ENCODE data around the gene FAM156A.
"Not testable (repeated sequence)": the region's sequence is repeated elsewhere in the genome, so short reads cannot be mapped to it uniquely, and the experiment has no call there.

FAM156A gene

GRCh38 chrX:52995987-52996331, 37.6 kb upstream of the FAM156A start:
- H3K27ac ChIP-seq: peak overlapping the region; percentile 81
- DNase-seq (ENCODE audit: low spot score): no peak
- CTCF ChIA-PET: no interaction called here
- TF ChIP-seq, protein P1, sequence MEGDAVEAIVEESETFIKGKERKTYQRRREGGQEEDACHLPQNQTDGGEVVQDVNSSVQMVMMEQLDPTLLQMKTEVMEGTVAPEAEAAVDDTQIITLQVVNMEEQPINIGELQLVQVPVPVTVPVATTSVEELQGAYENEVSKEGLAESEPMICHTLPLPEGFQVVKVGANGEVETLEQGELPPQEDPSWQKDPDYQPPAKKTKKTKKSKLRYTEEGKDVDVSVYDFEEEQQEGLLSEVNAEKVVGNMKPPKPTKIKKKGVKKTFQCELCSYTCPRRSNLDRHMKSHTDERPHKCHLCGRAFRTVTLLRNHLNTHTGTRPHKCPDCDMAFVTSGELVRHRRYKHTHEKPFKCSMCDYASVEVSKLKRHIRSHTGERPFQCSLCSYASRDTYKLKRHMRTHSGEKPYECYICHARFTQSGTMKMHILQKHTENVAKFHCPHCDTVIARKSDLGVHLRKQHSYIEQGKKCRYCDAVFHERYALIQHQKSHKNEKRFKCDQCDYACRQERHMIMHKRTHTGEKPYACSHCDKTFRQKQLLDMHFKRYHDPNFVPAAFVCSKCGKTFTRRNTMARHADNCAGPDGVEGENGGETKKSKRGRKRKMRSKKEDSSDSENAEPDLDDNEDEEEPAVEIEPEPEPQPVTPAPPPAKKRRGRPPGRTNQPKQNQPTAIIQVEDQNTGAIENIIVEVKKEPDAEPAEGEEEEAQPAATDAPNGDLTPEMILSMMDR (conservative IDR thresholded peaks at IDR 0.05; ENCODE audit: low read depth): peak; percentile 14; the same call in 1 of the 2 replicates
- POLR2A ChIA-PET (ENCODE audit: low non-redundant PET): no interaction called here

DNA sequence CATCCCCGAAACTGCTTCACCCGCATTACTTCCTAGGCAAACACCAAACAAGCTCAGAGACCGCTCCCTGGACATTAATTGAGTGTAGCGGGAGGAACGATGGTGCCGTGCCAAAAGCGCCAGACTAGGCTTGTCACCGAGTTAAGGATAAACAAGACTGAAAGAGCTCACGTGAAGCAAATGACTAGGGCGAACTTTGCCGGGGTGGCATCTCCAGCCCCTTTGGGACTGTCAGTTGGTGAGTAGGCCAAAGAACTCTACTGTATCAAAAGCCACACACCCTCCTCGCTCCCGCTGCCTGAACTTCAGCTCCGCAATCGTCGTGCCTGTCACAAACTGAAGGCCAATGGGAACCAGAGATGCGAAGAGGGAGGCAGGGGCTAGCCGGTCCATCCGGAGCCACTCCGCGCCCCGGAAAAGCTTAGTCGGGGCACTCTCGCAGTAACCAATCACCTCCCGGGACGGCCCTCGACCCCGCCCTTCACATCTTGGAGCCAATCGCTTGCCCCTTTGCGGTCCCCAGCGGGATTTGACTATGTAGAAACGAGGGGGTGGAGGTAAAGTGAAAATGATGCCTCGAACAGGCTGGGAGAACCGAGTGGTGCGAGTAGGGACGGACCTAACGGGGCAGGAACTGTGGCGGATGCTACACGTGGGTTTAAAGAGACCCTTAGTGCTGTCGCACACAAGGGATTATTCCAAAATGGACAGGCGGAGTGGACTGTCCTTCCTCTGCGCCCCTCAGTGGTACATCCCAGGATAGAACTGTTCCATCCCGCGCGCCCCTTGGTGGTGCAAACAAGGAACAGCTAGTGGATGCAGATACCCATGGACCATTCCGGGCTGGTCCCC, 37.0 kb upstream of the FAM156A start:
- TF ChIP-seq, protein P1 (conservative IDR thresholded peaks at IDR 0.05; ENCODE audit: low read depth): peak; percentile 63
- peak overlapping the region; percentile 81 for H3K27ac ChIP-seq
- POLR2A ChIA-PET (ENCODE audit: low non-redundant PET): no interaction called here
- DNase-seq (ENCODE audit: low spot score): peak; percentile 92
- CTCF ChIA-PET: interaction anchor here (0.7 kb wide), 2 partner anchors 1085 to 1265 kb away, joined by 3 to 5 read pairs; no protein-coding TSS in a partner anchor

GRCh38 chrX:52990848-52991247, 32.5 kb upstream of the FAM156A start:
- CTCF ChIA-PET: no interaction called here
- no peak for DNase-seq (ENCODE audit: low spot score)
- POLR2A ChIA-PET (ENCODE audit: low non-redundant PET): no interaction called here
- TF ChIP-seq, protein P1 (conservative IDR thresholded peaks at IDR 0.05; ENCODE audit: low read depth): no peak
- no peak overlapping the region for H3K27ac ChIP-seq

GRCh38 chrX:52990011-52990631, 31.8 kb upstream of the FAM156A start:
- TF ChIP-seq, protein P1 (conservative IDR thresholded peaks at IDR 0.05; ENCODE audit: low read depth): peak; percentile 16
- POLR2A ChIA-PET (ENCODE audit: low non-redundant PET); H3K27ac ChIP-seq: not testable (repeated sequence)
- CTCF ChIA-PET: interaction anchor here (0.6 kb wide), 1 partner anchor 83 kb away, joined by 4 read pairs; no protein-coding TSS in a partner anchor
- DNase-seq (ENCODE audit: low spot score): peak; percentile 6

GRCh38 chrX:52988985-52989917, 30.9 kb upstream of the FAM156A start:
- ChIA-PET POLR2A (ENCODE audit: low non-redundant PET) (no interaction called here), CTCF (interaction anchor here (0.6 kb wide), 1 partner anchor 84 kb away, joined by 4 read pairs; no protein-coding TSS in a partner anchor)
- TF ChIP-seq, protein P1 (conservative IDR thresholded peaks at IDR 0.05; ENCODE audit: low read depth): no peak
- DNase-seq (ENCODE audit: low spot score): peak; percentile 5
- H3K27ac ChIP-seq: no peak overlapping the region
